Measurements from ENCODE around the gene MICAL2. TPM values are rescaled to one million over a fixed set of nuclear protein-coding genes. Genes with fewer than 3 reads are reported as not detected.

Gene MICAL2
- total RNA-seq, 1 experiment from 2014 or later = 247 TPM

- no peak for TF ChIP-seq CTCF (IDR thresholded peaks at IDR 0.05; ENCODE audit: insufficient read depth in 1 of 2, low read depth in 1 of 2, low read length in 1 of 2, severe bottlenecking in 1 of 2, unreplicated experiment in 1 of 2)
- Mint-ChIP-seq H3K27ac (ENCODE audit: unreplicated experiment) (no peak overlapping the region), H3K36me3 (ENCODE audit: insufficient read depth, unreplicated experiment) (no peaks in the 10 kb centered on the region), H3K27me3 (ENCODE audit: insufficient read depth, unreplicated experiment) (no peaks in the 10 kb centered on the region), H3K4me1 (ENCODE audit: low read depth, unreplicated experiment) (peaks cover 34% of the 10 kb centered on the region), H3K4me3 (ENCODE audit: unreplicated experiment) (no peak overlapping the region), H3K9me3 (ENCODE audit: unreplicated experiment) (no peaks in the 10 kb centered on the region)
- Histone ChIP-seq H3K9me3 (no peaks in the 10 kb centered on the region), H3K4me1 (peaks cover 13% of the 10 kb centered on the region), H3K27me3 (replicated peaks; ENCODE audit: control insufficient read depth, insufficient read depth, low read length) (no peaks in the 10 kb centered on the region), H3K36me3 (ENCODE audit: control insufficient read depth, insufficient read depth, low read length) (no peaks in the 10 kb centered on the region), H3K4me3 (ENCODE audit: low read depth, low read length) (no peak overlapping the region)
- DNase-seq = no peak
- intact Hi-C loops (cut with micrococcal nuclease; ENCODE audit: unreplicated experiment) = no loop called here
- CTCF ChIA-PET = interaction anchor here (1.8 kb wide), 1 partner anchor 24 kb away, joined by 4 read pairs; no protein-coding TSS in a partner anchor
- POLR2A ChIA-PET = no interaction called here
- BruUV-seq (replicated peaks) = no TSS peak
Observed at GRCh38 chr11:12077535-12078280, 32.7 kb upstream of the MICAL2 start.

- BruUV-seq (replicated peaks) = TSS peak; percentile 78
- no peak overlapping the region for H3K4me3 ChIP-seq (ENCODE audit: low read depth, low read length)
- Mint-ChIP-seq H3K9me3 (ENCODE audit: unreplicated experiment) (peaks cover 5% of the 10 kb centered on the region), H3K27ac (ENCODE audit: unreplicated experiment) (peak overlapping the region; percentile 36), H3K4me1 (ENCODE audit: low read depth, unreplicated experiment) (peaks cover 22% of the 10 kb centered on the region), H3K4me3 (ENCODE audit: unreplicated experiment) (peak overlapping the region; percentile 17), H3K27me3 (ENCODE audit: insufficient read depth, unreplicated experiment) (no peaks in the 10 kb centered on the region), H3K36me3 (ENCODE audit: insufficient read depth, unreplicated experiment) (no peaks in the 10 kb centered on the region)
- peak in 1 of 2 experiments; percentile 33 for DNase-seq
- no peak for TF ChIP-seq CTCF (IDR thresholded peaks at IDR 0.05; ENCODE audit: insufficient read depth in 1 of 2, low read depth in 1 of 2, low read length in 1 of 2, severe bottlenecking in 1 of 2, unreplicated experiment in 1 of 2)
- no peaks in the 10 kb centered on the region for H3K9me3 ChIP-seq
- no peaks in the 10 kb centered on the region for H3K36me3 ChIP-seq (ENCODE audit: control insufficient read depth, insufficient read depth, low read length)
- ChIA-PET CTCF (no interaction called here), POLR2A (interaction anchor here (0.7 kb wide), 1 partner anchor 9 kb away, joined by 9 read pairs; no protein-coding TSS in a partner anchor)
- H3K4me1 ChIP-seq = peaks cover 4% of the 10 kb centered on the region
- intact Hi-C loops (cut with micrococcal nuclease; ENCODE audit: unreplicated experiment) = no loop called here
- H3K27me3 ChIP-seq (replicated peaks; ENCODE audit: control insufficient read depth, insufficient read depth, low read length) = no peaks in the 10 kb centered on the region
Observed at GRCh38 chr11:12079726-12080556, 30.4 kb upstream of the MICAL2 start.

GRCh38 chr11:12083380-12083779 is 27.0 kb upstream of the MICAL2 start:
- TF ChIP-seq CTCF (IDR thresholded peaks at IDR 0.05; ENCODE audit: insufficient read depth in 1 of 2, low read depth in 1 of 2, low read length in 1 of 2, severe bottlenecking in 1 of 2, unreplicated experiment in 1 of 2) = peak in 1 of 2 experiments; percentile 27
- Mint-ChIP-seq H3K27me3 (ENCODE audit: insufficient read depth, unreplicated experiment) (no peaks in the 10 kb centered on the region), H3K27ac (ENCODE audit: unreplicated experiment) (no peak overlapping the region), H3K9me3 (ENCODE audit: unreplicated experiment) (peaks cover 5% of the 10 kb centered on the region), H3K4me1 (ENCODE audit: low read depth, unreplicated experiment) (peaks cover 40% of the 10 kb centered on the region), H3K36me3 (ENCODE audit: insufficient read depth, unreplicated experiment) (no peaks in the 10 kb centered on the region), H3K4me3 (ENCODE audit: unreplicated experiment) (no peak overlapping the region)
- ChIA-PET CTCF (interaction anchor here (1.0 kb wide), 1 partner anchor 205 kb away, joined by 3 read pairs; no protein-coding TSS in a partner anchor), POLR2A (interaction anchor here (0.5 kb wide), 1 partner anchor 176 kb away, joined by 4 read pairs; no protein-coding TSS in a partner anchor)
- BruUV-seq (replicated peaks) = no TSS peak
- intact Hi-C loops (cut with micrococcal nuclease; ENCODE audit: unreplicated experiment) = no loop called here
- Histone ChIP-seq H3K27me3 (replicated peaks; ENCODE audit: control insufficient read depth, insufficient read depth, low read length) (no peaks in the 10 kb centered on the region), H3K4me1 (peaks cover 39% of the 10 kb centered on the region), H3K36me3 (ENCODE audit: control insufficient read depth, insufficient read depth, low read length) (no peaks in the 10 kb centered on the region), H3K9me3 (no peaks in the 10 kb centered on the region), H3K4me3 (ENCODE audit: low read depth, low read length) (no peak overlapping the region)
- peak; percentile 38 to 39 for DNase-seq

Data from Caco-2 (cell line).